Globus pallidus (tissue), 1 donor: ENCODE results near the gene ERICH2.
A peak's percentile ranks its signal among the peaks of the same experiment; 100 is the strongest.
"Not testable (repeated sequence)": the region's sequence is repeated elsewhere in the genome, so short reads cannot be mapped to it uniquely, and the experiment has no call there.

Experiments
- DNase-seq: peaks from one replicate; pipeline ENCODE4 v3.0.0-alpha.2; 2015; ENCODE audit warnings: low spot score

ERICH2 gene, protein sequence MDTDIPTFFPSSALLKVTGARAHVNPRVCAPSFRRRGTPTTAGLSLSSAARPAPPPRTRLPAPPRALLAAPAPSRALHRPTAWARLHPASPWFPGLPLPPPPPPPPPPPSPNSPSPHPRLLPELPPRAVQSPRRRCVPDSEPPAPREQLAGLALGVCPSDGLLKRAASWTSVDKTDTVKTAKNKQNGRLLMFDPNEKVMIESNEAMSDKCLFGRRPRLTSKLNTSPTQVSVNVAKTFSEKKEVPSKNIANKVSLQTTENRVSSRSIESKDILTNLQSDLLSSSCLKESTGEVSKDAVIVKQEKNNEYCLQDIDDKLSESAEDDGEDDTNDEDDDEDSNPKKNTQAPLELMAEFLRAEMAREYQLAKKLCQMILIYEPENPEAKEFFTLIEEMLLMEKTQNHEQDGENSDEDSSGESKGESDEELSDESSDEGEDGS

DNA sequence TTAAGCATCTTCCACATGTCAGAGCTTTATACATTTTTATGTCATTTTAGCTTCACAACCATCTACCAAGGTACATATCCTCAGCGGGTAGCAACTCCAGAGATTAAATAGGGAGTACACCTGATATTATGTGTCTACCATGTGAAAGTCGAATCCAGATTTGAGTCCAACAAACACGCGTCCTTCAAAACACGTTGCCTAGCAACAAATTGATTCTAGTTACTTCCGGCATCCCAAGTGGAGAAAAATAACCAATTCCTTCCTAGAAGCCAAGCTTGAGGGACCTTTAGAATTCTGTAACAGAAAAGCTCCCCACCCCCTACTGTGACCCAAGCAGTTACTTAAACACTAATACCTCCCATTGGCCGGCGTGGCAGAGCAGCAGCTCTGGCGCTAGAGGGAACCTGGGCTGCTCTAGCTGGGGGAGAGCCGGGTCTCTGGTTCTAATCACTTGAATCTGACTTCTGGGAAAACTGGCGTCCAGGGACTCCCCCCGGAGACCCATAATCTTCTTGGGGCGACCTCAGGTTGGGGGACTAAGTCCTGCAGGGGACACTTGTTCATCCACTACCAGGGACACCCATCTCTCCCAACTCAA, at the start of gene ERICH2:
TSS of gene ERICH2 (plus strand) at position 371 of the 598 bp plus-strand sequence. CDS start 304 bp downstream, outside the sequence.
- DNase-seq: peak; percentile 35

DNA sequence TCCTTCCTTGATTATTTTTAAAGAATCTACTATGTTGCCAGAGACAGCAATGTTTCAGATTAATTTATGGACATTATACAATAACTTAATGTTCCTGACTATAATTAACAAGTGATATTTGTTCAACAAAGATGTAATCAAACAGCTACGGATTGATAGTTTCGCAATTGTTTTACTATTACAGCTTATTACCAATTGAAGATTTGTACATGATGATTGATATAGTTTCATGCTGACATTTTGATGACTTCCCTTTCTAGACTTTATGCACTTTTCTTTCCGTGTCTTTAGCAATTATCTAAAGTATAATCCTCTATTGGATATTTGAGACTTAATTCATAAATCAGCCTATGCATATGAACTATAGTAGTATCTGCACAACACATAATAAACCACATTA, 48.5 kb upstream of the ERICH2 start:
- no peak for DNase-seq

DNA sequence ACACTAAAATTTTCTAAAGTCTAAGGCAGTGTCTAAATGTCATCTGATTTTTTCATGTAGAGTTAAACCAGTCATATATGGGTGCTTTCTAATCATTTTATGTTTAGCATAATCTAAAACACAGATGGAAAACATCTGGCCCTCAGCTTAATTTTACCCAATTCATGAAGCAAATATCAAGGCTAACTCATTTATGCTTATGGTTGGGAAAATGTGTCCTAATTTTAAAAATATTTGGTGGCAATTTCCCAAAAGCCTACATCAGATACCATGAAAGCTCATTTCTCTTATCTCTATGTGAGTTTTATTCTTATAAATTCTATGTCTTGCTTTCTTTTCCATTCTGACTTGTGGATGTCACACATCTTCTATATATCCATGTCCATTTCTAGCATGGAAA, 47.9 kb upstream of the ERICH2 start:
- no peak for DNase-seq

DNA sequence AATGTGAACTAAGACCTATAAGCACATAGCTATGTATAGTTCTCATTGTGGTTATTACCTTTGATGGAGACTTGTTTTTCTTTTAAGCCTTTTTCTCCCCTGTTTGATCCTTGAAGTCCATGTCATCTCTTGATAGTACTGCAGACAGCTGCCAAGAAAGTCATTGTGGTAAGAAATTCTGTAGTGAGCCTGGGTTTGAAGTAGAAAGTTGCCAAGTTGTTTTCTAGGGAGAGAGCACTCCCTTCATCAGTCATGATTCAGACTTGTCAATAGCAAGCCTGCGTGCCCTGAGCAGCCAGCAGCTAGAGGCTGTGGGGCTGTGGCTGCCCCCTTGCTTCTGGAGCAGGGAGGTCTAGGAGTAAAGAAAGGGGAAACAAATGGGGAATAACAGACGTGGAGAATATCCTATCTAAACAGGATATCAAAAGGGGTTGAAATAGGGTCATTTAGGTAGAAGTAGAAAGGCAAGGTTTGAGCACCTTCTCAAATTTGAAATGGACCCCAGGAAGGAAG, 46.7 kb upstream of the ERICH2 start:
- DNase-seq: no peak

DNA sequence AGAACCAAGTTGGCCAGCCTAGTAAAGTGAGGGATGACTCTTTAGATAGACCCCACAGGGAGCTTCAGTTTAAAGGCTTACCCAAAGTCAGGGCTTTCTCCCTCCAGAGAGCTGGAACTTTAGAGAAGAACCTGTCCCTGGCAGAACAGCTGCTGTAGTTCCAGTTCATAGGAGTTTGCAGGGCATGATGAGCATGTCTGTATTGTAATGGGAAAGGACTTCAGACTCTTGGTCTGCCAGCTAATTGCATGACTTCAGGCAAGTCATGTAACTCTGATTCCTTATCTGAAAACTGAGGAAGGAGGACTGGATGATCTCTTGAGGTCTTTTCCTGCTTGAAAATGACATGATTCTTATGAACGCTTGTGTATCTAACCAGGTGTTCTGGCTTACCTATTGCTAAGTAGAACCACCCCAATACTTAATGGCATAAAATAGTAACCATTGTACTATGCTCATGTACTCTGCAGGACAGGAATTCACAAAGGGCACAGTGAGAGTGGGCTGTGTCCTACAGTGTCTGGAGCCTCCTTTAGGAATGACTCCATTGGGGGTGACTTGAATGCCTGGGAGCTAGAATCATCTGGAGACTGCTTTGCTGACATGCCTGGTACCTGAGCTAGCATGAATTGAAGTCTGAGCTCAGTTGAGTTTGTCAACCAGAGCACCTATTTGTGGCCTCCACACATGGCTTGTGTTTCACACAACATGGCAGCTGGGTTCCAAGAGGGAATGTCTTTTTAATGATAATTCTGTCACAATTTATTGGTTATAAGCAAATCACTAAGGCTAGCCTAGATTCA, 36.2 kb upstream of the ERICH2 start:
- no peak for DNase-seq

DNA sequence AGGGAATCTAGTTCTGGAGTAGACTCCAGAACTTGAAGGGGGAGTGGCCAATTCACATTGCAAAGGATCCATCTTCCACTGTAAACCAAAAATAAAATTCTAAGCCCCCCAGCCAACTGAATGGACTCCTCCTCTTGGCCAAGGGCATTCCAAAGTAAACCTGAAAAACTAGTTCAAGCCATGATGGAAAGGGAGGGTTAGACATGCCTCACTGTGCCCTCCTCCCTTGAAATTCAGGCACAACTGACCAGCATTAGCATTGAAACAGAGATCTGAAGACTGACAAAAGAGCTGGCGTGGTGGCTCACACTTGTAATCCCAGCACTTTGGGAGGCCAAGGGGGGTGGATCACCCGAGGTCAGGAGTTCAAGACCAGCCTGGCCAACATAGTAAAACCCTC, 35.6 kb upstream of the ERICH2 start:
- not testable (repeated sequence) for DNase-seq

DNA sequence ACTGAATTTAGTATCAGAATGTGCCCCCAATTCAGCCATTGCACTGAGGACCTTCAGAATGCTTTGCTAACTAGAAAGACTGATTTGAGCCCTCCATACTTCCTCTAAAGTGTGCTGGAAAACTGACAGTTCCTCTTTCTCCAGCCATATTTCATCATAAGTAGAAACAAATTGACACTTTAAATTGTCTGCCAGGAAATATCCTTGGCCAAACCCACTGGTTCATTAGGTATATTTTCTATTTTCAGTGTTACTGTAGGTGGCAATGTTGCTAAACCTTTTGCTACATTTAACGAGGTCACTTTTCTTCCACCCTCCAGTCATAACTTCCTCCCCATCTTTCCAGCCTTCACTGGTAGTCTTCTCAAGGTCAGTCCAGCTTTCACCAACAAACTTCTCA, 33.5 kb upstream of the ERICH2 start:
- no peak for DNase-seq

DNA sequence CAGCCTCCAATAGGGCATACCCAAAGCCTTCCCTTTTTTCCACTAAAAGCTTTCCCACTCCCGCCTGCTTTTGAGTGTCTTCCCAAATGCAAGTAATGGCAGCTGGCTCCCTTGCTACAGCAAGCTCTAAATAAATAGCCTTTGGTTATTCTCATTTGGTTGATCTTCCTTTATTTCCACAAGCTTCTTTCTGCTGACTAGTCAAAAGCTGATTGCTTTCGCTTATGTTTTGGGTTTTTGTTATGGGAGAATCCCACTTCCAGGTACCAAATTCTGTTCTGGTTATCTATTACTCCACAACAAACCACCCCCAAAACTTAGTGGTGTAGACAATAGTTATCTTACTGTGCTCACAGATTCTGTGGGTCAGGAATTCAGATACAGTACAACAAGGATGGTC, 32.8 kb upstream of the ERICH2 start:
- no peak for DNase-seq

DNA sequence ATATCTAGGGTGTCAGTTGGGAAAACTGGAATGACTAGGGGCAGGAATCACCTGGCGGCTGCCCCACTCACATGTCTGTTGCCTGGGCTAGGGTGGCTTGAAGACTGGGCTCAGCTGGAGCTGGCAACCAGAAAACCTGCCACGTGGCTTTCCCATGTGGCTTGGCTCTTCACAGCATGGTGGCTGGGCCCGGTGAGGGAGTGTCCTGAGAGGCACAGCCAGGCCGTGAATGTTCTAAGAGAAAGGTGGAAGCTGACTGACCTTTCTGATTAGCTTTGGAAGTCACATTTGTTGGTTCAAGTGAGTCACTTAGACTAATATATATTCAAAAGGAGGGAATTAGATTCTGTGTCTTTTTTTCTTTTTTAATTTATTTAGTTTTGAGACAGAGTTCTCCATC, 32.4 kb upstream of the ERICH2 start:
- DNase-seq: no peak

DNA sequence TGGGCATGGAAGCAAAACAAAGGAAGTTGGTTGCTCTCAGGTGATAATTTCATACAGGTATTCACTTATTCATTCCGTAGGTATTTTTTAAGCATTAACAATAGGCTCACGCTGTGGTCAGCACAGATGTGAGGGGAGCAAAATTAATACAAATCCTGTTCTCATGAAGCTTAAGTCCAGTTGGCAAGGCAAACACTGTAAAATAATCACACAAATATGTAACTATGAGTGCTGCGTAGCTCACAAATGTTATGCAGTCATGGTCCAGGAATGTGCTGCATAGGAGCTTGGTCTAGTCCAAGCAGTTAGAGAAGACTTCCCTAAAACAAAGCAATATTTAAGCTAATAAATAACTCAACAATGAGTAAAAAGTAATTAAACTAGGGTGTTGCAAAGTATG, 31.1 kb upstream of the ERICH2 start:
- DNase-seq: no peak

DNA sequence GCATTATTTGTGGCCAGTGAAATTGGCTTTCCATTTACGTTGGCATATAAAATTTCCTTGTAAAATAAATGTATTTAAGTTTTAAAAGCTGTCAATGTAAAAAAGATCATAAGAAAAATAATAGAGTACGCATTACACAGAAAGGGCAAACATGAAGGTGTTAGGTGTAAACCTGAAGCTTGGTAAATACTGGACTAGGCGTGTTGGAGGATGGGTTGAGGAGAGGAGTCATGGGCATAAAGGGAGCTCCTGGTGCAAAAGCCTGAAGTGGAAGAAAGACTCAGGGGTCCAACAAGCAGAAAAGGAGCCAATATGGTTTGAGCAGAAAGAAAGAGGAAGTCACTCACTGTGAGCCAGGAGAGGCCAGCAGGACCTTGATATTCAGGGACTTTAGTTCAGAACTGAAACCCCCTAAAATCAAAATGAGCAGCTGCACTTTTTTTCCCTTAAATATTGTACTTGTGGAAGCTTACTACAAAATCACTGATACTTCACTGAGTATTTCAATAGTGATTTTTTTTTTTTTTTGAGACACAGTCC, 30.6 kb upstream of the ERICH2 start:
- DNase-seq: no peak

DNA sequence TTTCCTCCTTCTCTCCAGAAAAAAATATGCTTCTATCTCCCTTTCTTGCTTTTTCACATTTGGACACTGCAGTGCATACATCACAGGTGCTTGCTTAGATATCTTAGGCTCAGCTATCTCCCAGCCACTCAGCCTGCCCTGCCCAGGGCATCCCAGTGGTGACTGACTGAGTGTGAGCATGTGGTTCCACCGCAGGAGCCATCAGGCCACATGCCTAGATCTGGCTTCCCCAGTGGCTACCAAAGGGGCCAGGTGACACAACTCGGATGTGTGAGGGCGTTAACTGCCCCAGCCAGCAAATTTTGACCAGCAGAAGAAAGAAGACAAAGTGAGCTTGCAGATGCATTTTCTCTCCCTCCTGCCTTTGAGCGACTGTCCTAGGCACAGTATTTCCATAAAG, 29.5 kb upstream of the ERICH2 start:
- no peak for DNase-seq

DNA sequence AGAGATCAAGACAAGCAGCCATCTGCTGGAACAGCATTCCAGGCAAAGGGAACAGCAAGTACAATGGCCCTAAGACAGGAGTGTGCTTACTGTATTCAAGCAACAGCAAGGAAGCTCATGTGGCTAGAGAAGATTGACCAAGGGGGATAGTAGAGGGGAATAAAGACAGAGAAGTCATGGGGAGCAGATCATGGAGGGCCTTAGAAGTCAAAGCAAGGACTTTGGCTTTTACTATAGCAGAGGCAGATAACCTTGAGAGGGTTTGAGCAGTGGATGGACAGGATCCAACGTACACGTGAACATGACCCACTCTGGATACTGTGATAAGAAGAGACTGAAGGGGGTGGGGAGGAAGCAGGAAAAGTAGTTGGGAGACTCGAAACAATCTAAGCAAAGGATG, 28.2 kb upstream of the ERICH2 start:
- no peak for DNase-seq

DNA sequence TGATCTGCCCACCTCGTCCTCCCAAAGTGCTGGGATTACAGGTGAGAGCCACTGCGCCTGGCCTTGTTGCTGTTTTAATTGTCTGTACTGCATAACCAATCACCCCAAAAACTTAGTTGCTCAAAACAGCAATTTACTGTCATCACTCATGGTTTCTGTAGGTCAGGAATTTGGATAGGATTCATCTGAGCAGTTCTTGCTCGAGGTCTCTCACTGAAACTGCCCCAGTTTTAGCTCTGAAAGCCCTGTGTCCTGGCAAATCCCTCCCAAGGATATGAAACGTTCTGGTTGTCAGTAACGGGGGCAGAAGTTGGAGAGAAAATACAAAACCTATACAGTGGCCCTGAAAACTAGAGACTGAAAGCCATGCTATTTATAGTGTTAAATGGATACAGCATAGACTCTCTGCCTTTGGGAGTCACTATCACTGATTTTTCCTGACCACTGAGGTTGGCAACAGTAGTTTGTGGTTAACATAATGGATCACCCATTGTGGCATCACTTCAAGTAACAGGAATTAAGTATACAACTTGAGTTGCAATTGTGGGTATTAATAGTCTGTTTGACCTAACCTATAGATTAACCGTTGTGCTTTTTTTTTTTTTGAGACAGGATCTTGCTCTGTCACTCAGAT, 27.2 kb upstream of the ERICH2 start:
- DNase-seq: no peak

DNA sequence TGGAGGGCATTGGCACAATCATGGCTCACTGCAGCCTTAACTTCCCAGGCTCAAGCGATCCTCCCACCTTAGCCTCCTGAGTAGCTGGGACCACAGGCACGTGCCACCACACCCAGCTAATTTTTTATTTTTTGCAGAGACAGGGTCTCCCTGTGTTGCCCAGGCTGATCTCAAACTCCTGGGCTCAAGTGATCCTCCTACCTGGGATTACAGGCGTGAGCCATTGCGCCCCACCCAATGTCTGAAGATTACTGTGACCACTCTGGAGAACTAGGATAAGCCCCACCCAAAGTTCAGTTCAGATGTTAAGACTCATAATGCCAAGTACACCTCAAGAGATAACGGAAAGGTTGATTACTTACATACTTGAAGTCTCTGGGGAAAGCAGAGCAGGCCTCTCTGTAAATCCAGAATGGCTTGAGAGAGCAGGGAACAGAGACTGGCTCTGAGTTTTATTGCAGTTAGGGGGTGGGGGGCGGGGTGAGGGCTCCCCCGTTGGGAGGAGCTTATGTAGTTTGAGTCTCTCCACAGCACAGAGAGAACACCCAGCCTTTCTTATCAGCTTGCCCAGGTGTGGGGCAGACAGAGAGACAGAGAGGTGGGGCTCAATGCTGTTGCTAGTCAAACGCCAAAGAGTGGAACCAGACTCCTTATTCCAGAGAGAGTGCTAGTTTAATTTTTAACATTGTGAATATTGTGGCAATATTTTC, 26.5 kb upstream of the ERICH2 start:
- DNase-seq: no peak

DNA sequence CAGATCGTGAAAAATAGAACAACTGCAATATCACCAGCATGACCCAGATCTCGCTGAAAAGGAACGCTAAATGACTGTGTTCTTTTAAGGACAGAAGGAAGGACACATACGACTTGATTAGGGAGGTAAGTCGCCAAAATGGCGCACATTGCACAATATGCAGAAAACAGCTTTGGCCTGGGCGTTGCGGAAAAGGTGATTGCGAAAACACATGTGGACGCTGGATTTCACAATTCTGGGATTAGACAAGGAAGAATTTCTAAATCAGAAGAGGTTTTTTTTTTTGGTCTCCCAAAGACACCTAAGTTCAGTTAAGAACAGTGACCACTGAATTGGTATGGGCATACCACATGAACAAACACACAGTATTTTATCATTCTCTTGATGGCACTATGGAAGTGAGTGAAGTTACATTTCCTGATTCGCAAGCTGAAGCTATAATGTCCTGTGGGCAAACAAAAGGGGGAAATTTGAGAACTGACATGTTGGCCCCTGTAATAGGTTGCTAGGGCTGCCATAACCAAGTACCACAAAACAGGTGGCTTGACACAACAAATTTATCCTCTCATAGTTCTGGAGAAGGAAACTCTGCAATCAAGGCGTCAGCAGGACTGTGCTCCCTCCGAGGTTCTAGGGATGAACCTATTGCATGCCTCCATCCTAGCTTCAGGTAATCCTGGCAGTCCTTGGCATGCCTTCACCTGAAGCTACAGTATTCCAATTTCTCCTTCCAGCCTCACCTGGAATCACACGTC, 25.8 kb upstream of the ERICH2 start:
- no peak for DNase-seq

DNA sequence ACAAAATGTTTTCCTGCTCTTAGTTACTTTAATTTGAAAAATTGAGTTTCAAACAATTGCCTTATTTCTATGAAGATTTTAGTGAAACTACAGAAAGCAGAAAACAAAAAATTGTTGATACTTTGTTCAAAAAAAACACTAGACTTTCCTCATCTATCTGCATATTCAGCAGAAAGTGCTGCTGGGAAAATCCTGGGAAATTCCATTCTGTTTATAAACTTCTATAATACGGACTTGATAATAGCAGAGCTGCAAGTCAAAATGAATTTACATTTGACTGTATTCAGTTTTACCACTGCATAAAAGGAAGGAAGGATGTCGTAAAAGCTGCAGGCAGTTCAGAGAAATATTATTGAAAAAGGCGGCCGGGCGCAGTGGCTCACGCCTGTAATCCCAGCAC, 24.9 kb upstream of the ERICH2 start:
- no peak for DNase-seq

DNA sequence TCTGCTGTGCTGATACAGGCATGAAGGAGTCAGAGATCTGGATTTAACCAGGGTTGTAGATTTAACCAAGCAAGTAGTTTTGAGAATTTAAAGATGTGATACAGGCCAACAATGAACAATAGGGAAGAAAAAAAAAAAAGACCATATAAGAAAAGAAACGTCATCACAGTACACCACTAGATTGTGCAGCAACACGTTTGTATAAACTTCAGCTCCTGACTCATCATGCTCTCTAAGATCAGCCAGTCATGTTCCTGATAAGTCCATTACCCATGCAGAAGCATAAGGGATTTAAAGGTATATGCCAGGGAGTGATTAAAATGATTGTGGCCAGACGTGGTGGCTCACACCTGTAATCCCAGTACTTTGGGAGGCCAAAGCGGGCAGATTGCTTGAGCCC, 22.3 kb upstream of the ERICH2 start:
- no peak for DNase-seq

DNA sequence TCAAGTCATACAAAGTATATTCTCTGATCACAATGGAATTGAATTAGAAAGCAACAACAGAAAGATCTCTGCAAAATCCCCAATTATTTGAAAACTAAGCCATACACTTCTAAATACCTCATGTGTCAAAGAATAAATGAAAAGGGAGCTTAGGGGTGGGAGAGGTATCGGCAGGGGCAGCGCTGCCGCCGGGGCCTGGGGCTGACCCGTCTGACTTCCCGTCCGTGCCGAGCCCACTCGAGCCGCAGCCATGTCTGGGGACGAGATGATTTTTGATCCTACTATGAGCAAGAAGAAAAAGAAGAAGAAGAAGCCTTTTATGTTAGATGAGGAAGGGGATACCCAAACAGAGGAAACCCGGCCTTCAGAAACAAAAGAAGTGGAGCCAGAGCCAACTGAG, 18.6 kb upstream of the ERICH2 start:
- not testable (repeated sequence) for DNase-seq

DNA sequence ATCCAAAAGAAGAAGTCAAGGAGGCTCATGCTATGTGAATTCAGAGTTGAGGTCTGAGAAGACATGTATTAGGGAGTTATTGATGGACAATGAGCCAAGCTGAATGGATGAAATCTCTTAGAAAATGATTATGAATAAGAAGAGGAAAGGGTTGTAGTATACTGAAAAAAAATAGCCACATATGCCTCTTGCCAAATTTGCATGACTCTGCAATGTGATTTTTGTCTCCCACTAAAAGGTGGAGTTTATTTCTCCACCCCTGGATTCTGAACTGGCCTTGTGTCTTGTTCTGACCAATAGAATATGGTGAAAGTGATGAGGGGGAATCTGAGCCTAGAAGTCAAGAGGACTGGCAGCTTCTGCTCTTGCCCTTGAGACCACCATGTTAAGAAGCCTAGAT, 8.6 kb upstream of the ERICH2 start:
- no peak for DNase-seq

DNA sequence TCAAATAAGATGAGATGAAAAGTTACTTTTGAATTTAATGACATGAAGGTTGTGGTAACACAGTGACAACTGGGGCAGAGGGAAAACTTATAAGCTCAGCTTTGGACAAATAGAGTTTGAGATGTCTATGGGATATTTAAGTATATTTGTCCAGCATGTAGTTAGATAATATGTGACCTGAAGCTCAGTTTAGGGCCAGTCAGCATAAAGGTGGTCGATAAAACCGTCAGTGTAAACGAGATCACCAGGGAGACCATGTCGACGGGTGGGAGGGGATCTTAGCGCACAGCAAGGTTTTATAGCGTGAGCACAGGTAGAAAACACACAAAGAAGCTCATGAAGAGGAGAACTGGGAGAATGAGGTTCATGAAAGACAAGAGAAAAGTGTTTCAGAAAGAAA, 7.4 kb upstream of the ERICH2 start:
- DNase-seq: no peak
